ENCODE results near the gene RWDD3. TPM values are rescaled to one million over a fixed set of nuclear protein-coding genes. Genes with fewer than 3 reads are reported as not detected.

The RWDD3 gene
- total and polyA plus RNA-seq, 2 of the 13 experiments (the other 11 are each of a cell fraction or from before 2014, with no cell fraction given), result 18.3 to 21.2 TPM

DNA sequence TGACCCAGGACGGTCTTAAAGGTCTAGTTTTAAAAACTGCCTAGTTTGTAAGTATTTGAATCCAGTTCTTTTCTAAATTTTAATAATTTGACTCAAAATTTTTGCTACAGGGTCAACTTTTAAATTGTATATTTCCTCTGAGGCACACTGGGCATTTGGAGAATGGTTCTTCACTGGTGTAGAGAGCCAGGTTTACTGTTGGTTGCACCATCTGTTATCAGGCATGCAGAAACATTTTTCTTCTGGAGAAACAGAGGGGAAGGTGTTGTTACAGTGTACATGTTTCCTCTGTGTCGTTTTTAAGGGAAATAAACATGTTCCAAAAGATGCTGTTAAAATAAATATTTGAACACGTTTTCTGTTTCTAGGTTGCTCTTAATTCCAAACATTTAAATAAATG lies 39.0 kb upstream of the RWDD3 start (continued):
- no peak for TF ChIP-seq ARNT (IDR thresholded peaks at IDR 0.05)

DNA sequence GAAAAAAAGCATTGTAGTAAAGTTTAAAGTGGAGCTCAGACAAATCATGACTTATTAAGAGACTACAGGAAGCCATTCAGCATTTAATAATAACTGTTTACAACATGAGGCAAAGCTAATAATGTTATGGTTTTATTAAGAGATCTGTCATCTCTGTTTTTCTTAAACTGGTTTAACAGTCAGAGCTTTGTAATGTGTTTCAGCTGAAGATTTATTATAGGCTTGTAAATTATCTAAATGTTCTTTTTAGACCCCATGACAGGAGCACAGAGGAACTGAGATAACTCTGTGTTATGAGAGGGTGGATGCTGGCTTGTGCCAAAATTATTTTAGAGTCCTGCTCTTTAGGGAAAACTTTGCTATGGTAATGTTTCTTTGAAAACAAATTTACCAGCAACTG lies 38.0 kb upstream of the RWDD3 start:
- no TSS peak for BruUV-seq (replicated peaks)
- H3K36me3 ChIP-seq (replicated peaks in 1 of 2; ENCODE audit: control insufficient read depth in 1 of 2, insufficient read depth in 2 of 2, low read length in 2 of 2), result no peaks in the 10 kb centered on the region
- FAIRE-seq (no peak), ATAC-seq (no peak), DNase-seq (ENCODE audit: low spot score) (no peak)
- no peaks in the 10 kb centered on the region for H3K27me3 ChIP-seq (ENCODE audit: control insufficient read depth in 1 of 2, insufficient read depth in 2 of 2, low read length in 2 of 2)
- in situ Hi-C loops (cut with HindIII; ENCODE audit: extremely low pct_ligation_motif_present, low pct_unique_long_range_greater_than_20kb) (no loop called here), intact Hi-C loops (cut with micrococcal nuclease; ENCODE audit: unreplicated experiment) (no loop called here)
- H3K79me2 ChIP-seq (ENCODE audit: insufficient read depth, low read length), result no peaks in the 10 kb centered on the region
- no peak overlapping the region for H3K4me2 ChIP-seq (ENCODE audit: low read depth, low read length)
- no peak overlapping the region for H2AFZ ChIP-seq (ENCODE audit: low read length)
- H4K20me1 ChIP-seq (ENCODE audit: insufficient read depth, low read length), result no peaks in the 10 kb centered on the region
- no peaks in the 10 kb centered on the region for H3K9me3 ChIP-seq (ENCODE audit: low read length)
- ChIA-PET CTCF (ENCODE audit: low intra/inter-chr PET ratio, low total read pairs) (no interaction called here), POLR2A (no interaction called here)
- H3K4me3 ChIP-seq (replicated peaks in 1 of 3; ENCODE audit: insufficient read depth in 1 of 3, low read depth in 2 of 3, low read length in 3 of 3), result no peak overlapping the region
- H3K4me1 ChIP-seq (ENCODE audit: insufficient read depth, low read length), result no peaks in the 10 kb centered on the region
- H3K27ac ChIP-seq (ENCODE audit: extremely low read length, insufficient read depth, low read length), result no peak overlapping the region
- no peak overlapping the region for H3K9ac ChIP-seq (ENCODE audit: insufficient read depth, low read depth, low read length)
- TF ChIP-seq ZNF737 (CRISPR knock-in tag; IDR thresholded peaks at IDR 0.05; ENCODE audit: borderline replicate concordance) (no peak), KLF6 (CRISPR knock-in tag; IDR thresholded peaks at IDR 0.05) (no peak), ZSCAN9 (CRISPR knock-in tag; IDR thresholded peaks at IDR 0.05; ENCODE audit: borderline replicate concordance) (no peak), ZNF761 (CRISPR knock-in tag; conservative IDR thresholded peaks at IDR 0.05) (no peak)
- TF ChIP-seq, protein P1, sequence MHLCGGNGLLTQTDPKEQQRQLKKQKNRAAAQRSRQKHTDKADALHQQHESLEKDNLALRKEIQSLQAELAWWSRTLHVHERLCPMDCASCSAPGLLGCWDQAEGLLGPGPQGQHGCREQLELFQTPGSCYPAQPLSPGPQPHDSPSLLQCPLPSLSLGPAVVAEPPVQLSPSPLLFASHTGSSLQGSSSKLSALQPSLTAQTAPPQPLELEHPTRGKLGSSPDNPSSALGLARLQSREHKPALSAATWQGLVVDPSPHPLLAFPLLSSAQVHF (CRISPR knock-in tag; IDR thresholded peaks at IDR 0.05), result no peak
- TF ChIP-seq, protein P2, sequence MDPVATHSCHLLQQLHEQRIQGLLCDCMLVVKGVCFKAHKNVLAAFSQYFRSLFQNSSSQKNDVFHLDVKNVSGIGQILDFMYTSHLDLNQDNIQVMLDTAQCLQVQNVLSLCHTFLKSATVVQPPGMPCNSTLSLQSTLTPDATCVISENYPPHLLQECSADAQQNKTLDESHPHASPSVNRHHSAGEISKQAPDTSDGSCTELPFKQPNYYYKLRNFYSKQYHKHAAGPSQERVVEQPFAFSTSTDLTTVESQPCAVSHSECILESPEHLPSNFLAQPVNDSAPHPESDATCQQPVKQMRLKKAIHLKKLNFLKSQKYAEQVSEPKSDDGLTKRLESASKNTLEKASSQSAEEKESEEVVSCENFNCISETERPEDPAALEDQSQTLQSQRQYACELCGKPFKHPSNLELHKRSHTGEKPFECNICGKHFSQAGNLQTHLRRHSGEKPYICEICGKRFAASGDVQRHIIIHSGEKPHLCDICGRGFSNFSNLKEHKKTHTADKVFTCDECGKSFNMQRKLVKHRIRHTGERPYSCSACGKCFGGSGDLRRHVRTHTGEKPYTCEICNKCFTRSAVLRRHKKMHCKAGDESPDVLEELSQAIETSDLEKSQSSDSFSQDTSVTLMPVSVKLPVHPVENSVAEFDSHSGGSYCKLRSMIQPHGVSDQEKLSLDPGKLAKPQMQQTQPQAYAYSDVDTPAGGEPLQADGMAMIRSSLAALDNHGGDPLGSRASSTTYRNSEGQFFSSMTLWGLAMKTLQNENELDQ (CRISPR knock-in tag; IDR thresholded peaks at IDR 0.05; ENCODE audit: borderline replicate concordance), result no peak

Measured in HepG2 (cell line).